Measurements from ENCODE around the gene ZNF598. TPM values are rescaled to one million over a fixed set of nuclear protein-coding genes. Genes with fewer than 3 reads are reported as not detected.

ZNF598 gene
- total RNA-seq, 2 experiments from 2014 or later, result 39.7 to 43.6 TPM

DNA sequence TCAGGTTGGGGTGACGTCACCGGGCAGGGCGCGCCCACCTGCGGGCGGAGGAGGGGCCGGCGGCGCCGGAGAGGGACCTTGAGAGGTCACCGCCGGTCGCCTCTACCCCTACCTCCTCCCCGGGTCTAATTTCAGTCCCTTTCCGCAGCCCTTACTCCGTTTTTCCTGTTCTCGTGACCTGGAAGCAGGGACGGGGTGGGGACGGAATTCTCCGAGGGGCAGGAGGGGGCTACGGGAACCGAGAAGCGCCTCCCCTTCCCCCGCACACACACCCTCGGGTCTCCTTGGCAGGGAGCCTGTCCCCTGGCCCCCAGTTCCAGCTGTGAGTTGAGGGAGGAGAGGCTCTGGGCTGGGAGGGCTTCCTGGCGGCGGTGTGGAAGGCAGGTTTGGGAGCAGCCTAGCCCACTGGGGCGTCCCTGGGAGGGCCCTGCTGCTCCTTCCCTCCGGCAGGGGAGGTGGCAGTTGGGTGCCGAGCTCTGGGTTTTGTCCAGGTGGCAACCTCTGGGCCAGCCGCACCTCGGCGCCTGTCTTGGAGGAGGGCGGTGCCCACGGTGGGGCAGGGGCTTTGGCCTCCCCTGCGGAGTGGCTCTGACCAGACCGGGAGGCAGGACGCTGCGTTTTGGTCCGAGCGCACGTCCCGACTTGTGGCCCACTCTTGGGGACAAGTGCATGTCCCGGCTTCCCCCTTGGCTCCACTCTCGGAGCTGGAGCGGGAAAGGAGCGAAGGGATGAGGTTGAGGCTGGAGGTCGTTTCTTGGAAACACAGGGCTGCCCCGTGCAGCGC, 19.1 kb downstream of the ZNF598 start:
- TF ChIP-seq, protein P1, sequence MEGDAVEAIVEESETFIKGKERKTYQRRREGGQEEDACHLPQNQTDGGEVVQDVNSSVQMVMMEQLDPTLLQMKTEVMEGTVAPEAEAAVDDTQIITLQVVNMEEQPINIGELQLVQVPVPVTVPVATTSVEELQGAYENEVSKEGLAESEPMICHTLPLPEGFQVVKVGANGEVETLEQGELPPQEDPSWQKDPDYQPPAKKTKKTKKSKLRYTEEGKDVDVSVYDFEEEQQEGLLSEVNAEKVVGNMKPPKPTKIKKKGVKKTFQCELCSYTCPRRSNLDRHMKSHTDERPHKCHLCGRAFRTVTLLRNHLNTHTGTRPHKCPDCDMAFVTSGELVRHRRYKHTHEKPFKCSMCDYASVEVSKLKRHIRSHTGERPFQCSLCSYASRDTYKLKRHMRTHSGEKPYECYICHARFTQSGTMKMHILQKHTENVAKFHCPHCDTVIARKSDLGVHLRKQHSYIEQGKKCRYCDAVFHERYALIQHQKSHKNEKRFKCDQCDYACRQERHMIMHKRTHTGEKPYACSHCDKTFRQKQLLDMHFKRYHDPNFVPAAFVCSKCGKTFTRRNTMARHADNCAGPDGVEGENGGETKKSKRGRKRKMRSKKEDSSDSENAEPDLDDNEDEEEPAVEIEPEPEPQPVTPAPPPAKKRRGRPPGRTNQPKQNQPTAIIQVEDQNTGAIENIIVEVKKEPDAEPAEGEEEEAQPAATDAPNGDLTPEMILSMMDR (IDR thresholded peaks at IDR 0.05), result no peak
- peaks cover 12% of the 10 kb centered on the region for H3K36me3 Mint-ChIP-seq (ENCODE audit: low read depth)
- Histone ChIP-seq H3K36me3 (ENCODE audit: insufficient read depth, low read length) (peaks cover 9% of the 10 kb centered on the region), H3K27ac (ENCODE audit: low read depth in 1 of 2, low read length in 2 of 2) (no peak overlapping the region), H3K4me1 (ENCODE audit: insufficient read depth, low read length) (peaks cover 29% of the 10 kb centered on the region), H3K9me3 (ENCODE audit: control insufficient read depth in 1 of 2, insufficient read depth in 1 of 2, low read length in 2 of 2) (peaks cover 0 to 18% of the 10 kb centered on the region in 2 experiments), H3K4me3 (ENCODE audit: low read length) (peak overlapping the region; percentile 55), H3K27me3 (ENCODE audit: control insufficient read depth in 1 of 2, insufficient read depth in 2 of 2, low read length in 2 of 2) (peaks cover 13 to 15% of the 10 kb centered on the region in 2 experiments)
- intact Hi-C loops (cut with DNase I, micrococcal nuclease), result loop anchor here in 1 of 2 experiments (5.0 kb wide), 1 partner anchor 48 kb away; the partner anchor contains the start of gene MSRB1
- H3K4me1 Mint-ChIP-seq (ENCODE audit: low read depth), result peaks cover 26% of the 10 kb centered on the region
- ATAC-seq (ENCODE audit: poor library complexity) (no peak), DNase-seq (peak in 5 of 14 experiments; percentile 52 to 73 (median 65))
- ChIA-PET CTCF (interaction anchor here (0.6 to 3.2 kb wide), 2 partner anchors 13 to 270 kb away, joined by 4 to 17 read pairs; no protein-coding TSS in a partner anchor), POLR2A (interaction anchor here (0.9 to 5.1 kb wide), 7 partner anchors 19 to 530 kb away, joined by 3 to 55 read pairs (median 5); partner anchors contain the start of genes AMDHD2, NTHL1, PGP and RPS2)
- peak overlapping the region; percentile 80 for H3K4me3 Mint-ChIP-seq
- H3K27me3 Mint-ChIP-seq, result peaks cover 26% of the 10 kb centered on the region
- peak overlapping the region; percentile 79 for H3K27ac Mint-ChIP-seq
- no peaks in the 10 kb centered on the region for H3K9me3 Mint-ChIP-seq

DNA sequence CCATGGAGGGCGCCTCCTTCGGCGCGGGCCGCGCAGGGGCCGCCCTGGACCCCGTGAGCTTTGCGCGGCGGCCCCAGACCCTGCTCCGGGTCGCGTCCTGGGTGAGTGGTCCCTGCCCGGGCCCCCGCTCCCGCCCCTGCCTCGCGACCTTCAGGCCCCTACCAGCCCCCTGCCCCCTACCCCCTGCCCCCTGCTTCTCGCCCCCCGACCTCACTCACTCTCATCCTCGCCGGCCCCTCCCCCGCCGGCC, 19.6 kb downstream of the ZNF598 start:
- Mint-ChIP-seq H3K36me3 (ENCODE audit: low read depth) (peaks cover 15% of the 10 kb centered on the region), H3K4me3 (no peak overlapping the region), H3K27me3 (peaks cover 26% of the 10 kb centered on the region), H3K9me3 (no peaks in the 10 kb centered on the region), H3K4me1 (ENCODE audit: low read depth) (peaks cover 31% of the 10 kb centered on the region), H3K27ac (no peak overlapping the region)
- TF ChIP-seq, protein P1 (IDR thresholded peaks at IDR 0.05), result no peak
- Histone ChIP-seq H3K36me3 (ENCODE audit: insufficient read depth, low read length) (peaks cover 12% of the 10 kb centered on the region), H3K9me3 (ENCODE audit: control insufficient read depth in 1 of 2, insufficient read depth in 1 of 2, low read length in 2 of 2) (peaks cover 0 to 18% of the 10 kb centered on the region in 2 experiments), H3K4me1 (ENCODE audit: insufficient read depth, low read length) (peaks cover 34% of the 10 kb centered on the region), H3K27ac (ENCODE audit: low read depth in 1 of 2, low read length in 2 of 2) (no peak overlapping the region), H3K4me3 (ENCODE audit: low read length) (peak overlapping the region; percentile 55), H3K27me3 (ENCODE audit: control insufficient read depth in 1 of 2, insufficient read depth in 2 of 2, low read length in 2 of 2) (peaks cover 13 to 15% of the 10 kb centered on the region in 2 experiments)
- no peak for ATAC-seq (ENCODE audit: poor library complexity)
- intact Hi-C loops (cut with DNase I, micrococcal nuclease), result loop anchor here in 1 of 2 experiments (5.0 kb wide), 1 partner anchor 48 kb away; the partner anchor contains the start of gene MSRB1
- no peak for DNase-seq
- ChIA-PET POLR2A (interaction anchor here (1.3 to 5.1 kb wide), 4 partner anchors 18 to 165 kb away, joined by 4 to 55 read pairs (median 24); partner anchors contain the start of genes RPS2, TBL3 and TRAF7), CTCF (interaction anchor here (0.6 to 3.2 kb wide), 2 partner anchors 14 to 269 kb away, joined by 4 to 17 read pairs; no protein-coding TSS in a partner anchor)

DNA sequence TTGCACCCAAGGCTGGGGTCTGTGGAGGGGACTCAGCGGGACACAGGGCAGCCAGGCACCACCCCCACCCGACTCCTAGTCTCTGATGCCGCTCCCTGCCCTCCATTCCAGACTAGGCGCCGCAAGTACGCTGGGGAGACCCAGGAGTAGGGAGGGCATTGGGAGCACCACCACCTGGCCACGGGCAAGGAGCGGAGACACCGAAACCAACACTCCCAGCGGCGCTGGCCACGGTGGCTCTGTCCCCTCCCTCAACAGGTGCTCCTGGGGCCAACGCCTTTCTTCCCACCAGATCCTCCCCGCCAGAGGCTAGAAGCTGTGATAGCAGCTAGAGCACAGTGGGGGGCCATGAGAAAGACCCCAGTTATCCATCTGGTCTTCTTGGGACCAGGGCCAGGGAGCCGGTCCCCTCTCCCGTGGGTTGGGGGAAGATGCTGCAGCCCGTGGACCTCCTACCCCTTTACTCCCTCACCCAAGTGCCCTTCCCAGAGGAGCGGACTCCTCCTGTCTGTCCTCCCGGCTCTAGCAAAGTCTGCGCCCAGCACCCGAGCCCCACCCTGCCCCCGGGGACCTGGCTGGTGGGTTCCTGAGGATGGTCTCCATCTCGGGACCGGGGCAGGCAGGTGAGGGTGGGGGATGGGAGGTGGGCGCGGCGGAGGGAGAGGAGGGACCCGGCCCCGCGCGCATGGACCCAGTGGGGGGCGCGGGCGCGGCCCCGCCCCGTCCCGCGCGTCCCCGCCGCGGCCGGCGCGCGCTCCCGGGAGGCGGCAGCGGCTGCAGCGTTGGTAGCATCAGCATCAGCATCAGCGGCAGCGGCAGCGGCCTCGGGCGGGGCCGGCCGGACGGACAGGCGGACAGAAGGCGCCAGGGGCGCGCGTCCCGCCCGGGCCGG, 20.2 kb downstream of the ZNF598 start, which contains the start of gene SYNGR3:
TSS of gene SYNGR3 (plus strand) at position 762 of the 892 bp plus-strand sequence. CDS start 133 bp downstream, outside the sequence.
- intact Hi-C loops (cut with DNase I, micrococcal nuclease), result loop anchor here in 1 of 2 experiments (5.0 kb wide), 1 partner anchor 47 kb away; the partner anchor contains the start of gene MSRB1
- POLR2A ChIA-PET, result interaction anchor here (1.3 to 5.1 kb wide), 3 partner anchors 18 to 165 kb away, joined by 4 to 27 read pairs (median 12); partner anchors contain the start of genes RPS2, TBL3 and TRAF7
- no peak for ATAC-seq (ENCODE audit: poor library complexity)

More for the DNA sequence above, 20.2 kb downstream of the ZNF598 start, which contains the start of gene SYNGR3:
- Mint-ChIP-seq H3K27ac (peak within 1 kb of the TSS; percentile 79), H3K4me1 (ENCODE audit: low read depth) (peaks cover 36% of the 10 kb centered on the region), H3K4me3 (peak within 1 kb of the TSS; percentile 81), H3K27me3 (peaks cover 26% of the 10 kb centered on the region), H3K9me3 (no peaks in the 10 kb centered on the region), H3K36me3 (ENCODE audit: low read depth) (peaks cover 20% of the 10 kb centered on the region)
- CTCF ChIA-PET, result interaction anchor here (1.3 kb wide), 1 partner anchor 14 kb away, joined by 5 read pairs; no protein-coding TSS in a partner anchor
- TF ChIP-seq, protein P1 (IDR thresholded peaks at IDR 0.05), result no peak
- H3K36me3 ChIP-seq (ENCODE audit: insufficient read depth, low read length), result peaks cover 12% of the 10 kb centered on the region
- H3K9me3 ChIP-seq (ENCODE audit: control insufficient read depth in 1 of 2, insufficient read depth in 1 of 2, low read length in 2 of 2), result peaks cover 0 to 18% of the 10 kb centered on the region in 2 experiments
- peak within 1 kb of the TSS; percentile 55 for H3K4me3 ChIP-seq (ENCODE audit: low read length)
- H3K27me3 ChIP-seq (ENCODE audit: control insufficient read depth in 1 of 2, insufficient read depth in 2 of 2, low read length in 2 of 2), result peaks cover 13 to 15% of the 10 kb centered on the region in 2 experiments
- DNase-seq, result peak in 1 of 14 experiments; percentile 43
- H3K27ac ChIP-seq (ENCODE audit: low read depth in 1 of 2, low read length in 2 of 2), result no peak within 1 kb of the TSS
- peaks cover 40% of the 10 kb centered on the region for H3K4me1 ChIP-seq (ENCODE audit: insufficient read depth, low read length)

Data from CD4-positive, alpha-beta T cell (primary cell).